OCI-LY3 (cell line): Measurements from ENCODE around the gene NHS.

ENCODE experiments used
- H2AFZ ChIP-seq: fragments of 200-600, 300-600 bp; shearing (Covaris generic); 2 replicates; pipeline ENCODE4 v1.6.0; 2014; ENCODE audit warnings: antibody characterized with exemption, low read depth, low read length
- H3K27ac ChIP-seq: fragments of 200-600, 300-600 bp; sonication (generic); 2 replicates; pipeline ENCODE4 v1.5.1; 2014; ENCODE audit warnings: mild to moderate bottlenecking, low read length, moderate library complexity, mixed read lengths
- H3K27me3 ChIP-seq: fragments of 200-600, 300-600 bp; sonication (generic); 2 replicates; pipeline ENCODE4 v1.6.1; 2014; ENCODE audit warnings: low read depth, low read length, mixed read lengths
- H3K36me3 ChIP-seq: fragments of 200-600, 300-600 bp; sonication (generic); replicated peaks from 2 replicates; pipeline ENCODE3; 2014; ENCODE audit warnings: low read depth, low read length, mixed read lengths
- H3K4me1 ChIP-seq: fragments of 300-600, 200-600 bp; sonication (generic); 2 replicates; pipeline ENCODE4 v1.6.1; 2014; ENCODE audit warnings: low read length, mixed read lengths
- H3K4me2 ChIP-seq: fragments of 200-600, 300-600 bp; sonication (generic); 2 replicates; pipeline ENCODE4 v1.6.1; 2014; ENCODE audit warnings: low read length, mixed read lengths
- H3K4me3 ChIP-seq: fragments of 300-600, 200-600 bp; sonication (generic); 2 replicates; pipeline ENCODE4 v1.5.1; 2014; ENCODE audit warnings: antibody characterized with exemption, mild to moderate bottlenecking, low read length, moderate library complexity
- H3K79me2 ChIP-seq: fragments of 300-600, 200-600 bp; shearing (Covaris generic); 2 replicates; pipeline ENCODE4 v1.6.1; 2014; ENCODE audit warnings: mild to moderate bottlenecking, low read length, mixed read lengths
- H3K9ac ChIP-seq: fragments of 300-600, 200-600 bp; shearing (Covaris generic); 2 replicates; pipeline ENCODE4 v1.6.0; 2014; ENCODE audit warnings: mild to moderate bottlenecking, low read length, moderate library complexity
- H3K9me3 ChIP-seq: fragments of 200-600, 300-600 bp; shearing (Covaris generic); 2 replicates; pipeline ENCODE4 v1.6.1; 2014; ENCODE audit warnings: low read length, mixed read lengths; ENCODE audit not compliant: insufficient read depth
- H4K20me1 ChIP-seq: fragments of 200-600, 300-600 bp; sonication (generic); 2 replicates; pipeline ENCODE4 v1.6.1; 2016; ENCODE audit warnings: low read length, mixed read lengths; ENCODE audit not compliant: insufficient read depth
- EZH2phosphoT487 ChIP-seq: fragments of 200-600 bp; shearing (Covaris generic); IDR thresholded peaks from 2 replicates; pipeline ENCODE4 v1.6.1; 2018; ENCODE audit warnings: antibody characterized with exemption, mixed run types, low read depth
- TF ChIP-seq, protein P1 (sequence below): fragments of 200-600, 300-600 bp; sonication (generic); IDR thresholded peaks from 2 replicates; pipeline ENCODE4 v1.5.1; 2014; ENCODE audit warnings: antibody characterized with exemption, low read length, low read depth

Gene NHS

DNA sequence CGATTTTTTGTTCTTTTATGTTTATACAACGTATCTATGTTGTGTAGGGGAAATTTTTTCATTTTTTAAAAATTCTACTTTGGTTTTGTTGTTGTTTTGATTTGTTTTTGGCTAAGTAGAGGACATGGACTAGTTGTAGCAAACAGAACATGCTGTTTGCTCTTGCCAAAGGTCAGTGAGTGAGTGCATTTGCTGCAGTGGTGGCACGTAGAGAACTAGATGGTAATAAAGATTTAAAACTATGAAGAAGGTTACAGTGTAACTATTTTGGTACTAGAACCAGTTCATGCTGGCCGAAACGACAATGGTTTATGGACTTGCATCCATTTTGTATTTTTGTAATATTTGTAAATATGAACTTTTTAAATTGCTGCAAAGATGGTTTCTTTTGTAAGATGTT, 360.4 kb downstream of the NHS start:
- H3K27me3 ChIP-seq, result no peaks in the 10 kb centered on the region; the same call in 1 of the 2 replicates
- no peak overlapping the region for H3K4me3 ChIP-seq
- H2AFZ ChIP-seq, result no peak overlapping the region
- H3K4me2 ChIP-seq, result no peak overlapping the region
- no peaks in the 10 kb centered on the region for H4K20me1 ChIP-seq
- no peak overlapping the region for H3K9ac ChIP-seq
- no peak overlapping the region for H3K27ac ChIP-seq
- H3K4me1 ChIP-seq, result peaks cover 12% of the 10 kb centered on the region
- no peaks in the 10 kb centered on the region for H3K9me3 ChIP-seq
- no peak for TF ChIP-seq EZH2phosphoT487
- TF ChIP-seq, protein P1, sequence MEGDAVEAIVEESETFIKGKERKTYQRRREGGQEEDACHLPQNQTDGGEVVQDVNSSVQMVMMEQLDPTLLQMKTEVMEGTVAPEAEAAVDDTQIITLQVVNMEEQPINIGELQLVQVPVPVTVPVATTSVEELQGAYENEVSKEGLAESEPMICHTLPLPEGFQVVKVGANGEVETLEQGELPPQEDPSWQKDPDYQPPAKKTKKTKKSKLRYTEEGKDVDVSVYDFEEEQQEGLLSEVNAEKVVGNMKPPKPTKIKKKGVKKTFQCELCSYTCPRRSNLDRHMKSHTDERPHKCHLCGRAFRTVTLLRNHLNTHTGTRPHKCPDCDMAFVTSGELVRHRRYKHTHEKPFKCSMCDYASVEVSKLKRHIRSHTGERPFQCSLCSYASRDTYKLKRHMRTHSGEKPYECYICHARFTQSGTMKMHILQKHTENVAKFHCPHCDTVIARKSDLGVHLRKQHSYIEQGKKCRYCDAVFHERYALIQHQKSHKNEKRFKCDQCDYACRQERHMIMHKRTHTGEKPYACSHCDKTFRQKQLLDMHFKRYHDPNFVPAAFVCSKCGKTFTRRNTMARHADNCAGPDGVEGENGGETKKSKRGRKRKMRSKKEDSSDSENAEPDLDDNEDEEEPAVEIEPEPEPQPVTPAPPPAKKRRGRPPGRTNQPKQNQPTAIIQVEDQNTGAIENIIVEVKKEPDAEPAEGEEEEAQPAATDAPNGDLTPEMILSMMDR, result no peak
- no peaks in the 10 kb centered on the region for H3K36me3 ChIP-seq
- no peaks in the 10 kb centered on the region for H3K79me2 ChIP-seq

DNA sequence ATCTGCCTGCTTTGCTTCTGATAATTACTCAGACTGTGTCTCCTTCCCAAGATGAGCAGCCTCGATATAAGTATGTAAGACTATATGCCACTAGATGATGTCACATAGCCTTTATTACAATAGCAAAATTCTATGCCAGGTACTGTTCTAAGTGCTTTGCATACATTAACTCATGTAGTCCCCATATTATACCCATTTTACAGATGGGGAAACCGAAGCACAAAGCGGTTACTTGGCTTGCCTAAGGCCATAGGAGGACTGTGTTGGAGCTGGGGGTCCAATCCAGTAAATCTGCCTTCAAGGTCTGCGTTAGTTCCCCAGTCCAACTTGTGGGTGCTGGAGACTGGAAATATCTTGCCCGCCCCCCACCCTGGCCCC, 361.5 kb downstream of the NHS start:
- Histone ChIP-seq H4K20me1 (no peaks in the 10 kb centered on the region), H3K4me1 (peaks cover 12% of the 10 kb centered on the region), H3K9ac (no peak overlapping the region), H3K4me2 (no peak overlapping the region), H3K27me3 (no peaks in the 10 kb centered on the region; the same call in 1 of the 2 replicates), H3K4me3 (no peak overlapping the region), H3K9me3 (no peaks in the 10 kb centered on the region), H3K79me2 (no peaks in the 10 kb centered on the region), H2AFZ (no peak overlapping the region), H3K27ac (no peak overlapping the region), H3K36me3 (no peaks in the 10 kb centered on the region)
- no peak for TF ChIP-seq EZH2phosphoT487
- TF ChIP-seq, protein P1, result no peak

DNA sequence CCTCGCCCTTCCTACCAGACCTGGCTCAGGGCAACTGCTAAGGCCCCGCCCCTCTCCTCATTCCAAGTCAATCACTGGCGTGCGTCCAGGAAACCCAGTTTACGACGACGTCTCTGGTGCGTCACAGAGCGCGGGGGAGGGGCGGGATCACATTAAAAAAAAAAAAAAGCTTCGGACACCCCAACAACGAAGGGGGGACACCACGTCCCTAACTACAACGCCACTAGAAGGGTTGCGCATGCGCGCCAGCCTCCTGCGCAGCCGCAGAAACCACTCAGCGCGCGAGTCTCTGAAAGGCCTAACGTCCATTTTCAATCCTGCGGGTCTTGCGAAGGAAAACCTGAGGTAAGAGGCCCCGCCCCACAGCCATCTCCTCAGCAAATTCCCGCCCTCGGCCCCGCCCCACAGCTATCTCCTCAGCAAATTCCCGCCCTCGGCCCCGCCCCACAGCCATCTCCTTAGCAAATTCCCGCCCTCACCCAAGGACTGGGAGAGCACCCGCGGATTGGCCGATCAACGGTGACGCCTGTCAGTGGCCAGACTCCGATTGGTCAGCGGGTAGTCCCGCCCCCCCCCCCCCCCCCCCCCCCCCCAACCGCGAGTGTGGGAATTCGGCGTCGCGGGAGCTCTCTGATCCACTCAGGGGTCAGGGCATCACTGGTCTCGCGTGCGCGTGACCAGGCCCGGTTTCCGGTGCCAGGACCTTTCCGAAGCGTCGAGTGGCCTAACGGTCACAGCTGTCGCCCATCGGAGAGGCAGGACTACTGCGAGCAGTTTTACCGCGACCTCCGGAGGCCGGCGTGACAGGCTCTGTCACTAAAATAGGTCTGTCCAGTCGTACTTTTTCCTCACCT, 362.1 kb downstream of the NHS start, which contains the start of gene SCML1:
Gene SCML1 (plus strand): TSS at position 638 of the 854 bp plus-strand sequence. CDS start 6,694 bp downstream, outside the sequence.
- no peaks in the 10 kb centered on the region for H3K36me3 ChIP-seq
- H3K27me3 ChIP-seq, result no peaks in the 10 kb centered on the region; the same call in 1 of the 2 replicates
- no peak within 1 kb of the TSS for H3K9ac ChIP-seq
- no peak within 1 kb of the TSS; the same call in 1 of the 2 replicates for H3K4me2 ChIP-seq
- H3K4me3 ChIP-seq, result no peak within 1 kb of the TSS
- no peaks in the 10 kb centered on the region for H3K79me2 ChIP-seq
- no peak within 1 kb of the TSS for H2AFZ ChIP-seq
- TF ChIP-seq EZH2phosphoT487, result no peak
- TF ChIP-seq, protein P1, result no peak
- H4K20me1 ChIP-seq, result no peaks in the 10 kb centered on the region
- peaks cover 12% of the 10 kb centered on the region for H3K4me1 ChIP-seq
- H3K9me3 ChIP-seq, result no peaks in the 10 kb centered on the region
- H3K27ac ChIP-seq, result no peak within 1 kb of the TSS

DNA sequence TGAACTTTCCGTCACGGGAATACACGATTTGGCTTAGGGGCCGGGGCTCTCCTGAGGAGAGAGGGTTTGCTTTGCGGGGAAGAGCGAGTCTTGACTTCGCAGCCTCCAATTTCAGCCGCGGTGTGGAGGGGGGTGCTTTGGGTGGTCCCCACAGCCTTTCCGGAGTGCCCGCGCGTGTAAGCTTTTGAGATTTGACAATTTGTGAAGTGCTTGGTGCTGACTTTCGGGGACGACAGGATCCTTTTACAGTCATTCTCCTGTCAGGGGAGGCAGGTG, 362.6 kb downstream of the NHS start:
- Histone ChIP-seq H3K9me3 (no peaks in the 10 kb centered on the region), H3K4me3 (no peak overlapping the region), H3K4me1 (peaks cover 12% of the 10 kb centered on the region), H3K4me2 (no peak overlapping the region), H3K36me3 (no peaks in the 10 kb centered on the region), H4K20me1 (no peaks in the 10 kb centered on the region), H3K27ac (no peak overlapping the region), H3K27me3 (no peaks in the 10 kb centered on the region; the same call in 1 of the 2 replicates), H3K79me2 (no peaks in the 10 kb centered on the region), H2AFZ (no peak overlapping the region), H3K9ac (no peak overlapping the region)
- no peak for TF ChIP-seq EZH2phosphoT487
- TF ChIP-seq, protein P1, result no peak
